Omental fat pad (tissue), 4 donors: ENCODE measurements around the gene LEUTX. TPM values are rescaled to one million over a fixed set of nuclear protein-coding genes. Genes with fewer than 3 reads are reported as not detected.

Experiments used
- ATAC-seq: fragments of 150-250 bp; one replicate; pipeline ENCODE4 v1.9.1; 2016; ENCODE audit warnings: mild to moderate bottlenecking, moderate library complexity; ENCODE audit not compliant: low FRiP score
- DNase-seq: peaks from one replicate; pipeline ENCODE4 v3.0.0-alpha.2; 2019; ENCODE audit warnings: low spot score
- CTCF ChIP-seq, 3 donors: fragments of 450-650 bp; IDR thresholded peaks; one replicate each; pipeline ENCODE4 v1.5.1; 2016 to 2017; ENCODE audit warnings: antibody characterized with exemption in 3 of 3, mild to moderate bottlenecking in 3 of 3, moderate library complexity in 2 of 3
- total RNA-seq, 4 donors: library from RNA; depleted of rRNA; stranded (reverse); fragments of >200 nt; gene quantifications; one replicate each; pipeline ENCODE4 v1.1.0, GENCODE V29; 2016

LEUTX gene
- total RNA-seq, 4 donors from 2014 or later = not detected

GRCh38 chr19:39737891-39738290, 40.8 kb upstream of the LEUTX start, which contains the start of gene CLC:
Gene CLC, minus strand, starts transcription at chr19:39738029. Its CDS starts 77 bp downstream, at chr19:39737952.
- no peak for TF ChIP-seq CTCF (IDR thresholded peaks at IDR 0.05)
- ATAC-seq (no peak), DNase-seq (no peak)

- TF ChIP-seq CTCF (IDR thresholded peaks at IDR 0.05) = no peak
- ATAC-seq = no peak
- no peak for DNase-seq
Measured at GRCh38 chr19:39738814-39739213, 39.8 kb upstream of the LEUTX start.

GRCh38 chr19:39740395-39740794, 38.3 kb upstream of the LEUTX start:
- no peak for TF ChIP-seq CTCF (IDR thresholded peaks at IDR 0.05)
- DNase-seq (no peak), ATAC-seq (no peak)

- no peak for TF ChIP-seq CTCF (IDR thresholded peaks at IDR 0.05)
- ATAC-seq = no peak
- no peak for DNase-seq
Measured at GRCh38 chr19:39745643-39746042, 33.0 kb upstream of the LEUTX start.

- TF ChIP-seq CTCF (IDR thresholded peaks at IDR 0.05) = no peak
- ATAC-seq (no peak), DNase-seq (no peak)
Measured at GRCh38 chr19:39746836-39747529, 31.7 kb upstream of the LEUTX start.

- ATAC-seq (no peak), DNase-seq (no peak)
- TF ChIP-seq CTCF (IDR thresholded peaks at IDR 0.05) = no peak
Measured at GRCh38 chr19:39749981-39750380, 28.7 kb upstream of the LEUTX start.

GRCh38 chr19:39752390-39752789, 26.3 kb upstream of the LEUTX start:
- no peak for ATAC-seq
- DNase-seq = no peak
- no peak for TF ChIP-seq CTCF (IDR thresholded peaks at IDR 0.05)
